Measurements from ENCODE around the gene GNS.
"Not testable (repeated sequence)": the region's sequence is repeated elsewhere in the genome, so short reads cannot be mapped to it uniquely, and the experiment has no call there.

Gene GNS

DNA sequence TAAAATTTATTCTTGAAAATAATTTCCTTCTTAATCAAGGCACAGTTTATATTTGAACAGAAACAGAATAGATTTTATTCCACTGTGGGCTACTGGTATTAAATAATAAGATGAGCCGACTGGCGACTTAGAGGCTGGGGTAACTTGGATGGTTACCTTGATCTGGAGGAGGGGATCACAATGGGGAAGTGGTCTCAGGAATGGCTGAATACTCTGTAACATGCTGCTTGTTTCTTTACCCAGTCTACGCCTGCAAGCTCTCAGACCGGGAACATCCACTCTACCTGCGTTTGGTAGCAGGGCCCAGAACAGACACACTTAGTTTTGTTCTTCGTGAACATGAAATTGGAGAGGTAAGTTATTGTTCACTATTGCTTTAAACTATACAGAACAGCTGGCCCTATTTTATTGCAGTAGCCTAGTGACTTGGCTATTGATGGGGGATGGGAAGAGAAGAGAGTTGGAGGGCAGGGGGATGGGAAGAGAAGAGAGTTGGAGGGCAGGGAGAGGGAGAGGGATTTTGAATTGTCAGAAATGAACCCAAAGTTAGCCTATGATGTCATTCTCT lies 67.9 kb downstream of the GNS start:
- ATAC-seq (replicated peaks): no peak
- Mint-ChIP-seq H3K4me3 (no peak overlapping the region), H3K27me3 (no peaks in the 10 kb centered on the region), H3K27ac (peak overlapping the region; percentile 34), H3K36me3 (peaks cover 45 to 49% of the 10 kb centered on the region in 2 donors), H3K9me3 (no peaks in the 10 kb centered on the region), H3K4me1 (peaks cover 20 to 42% of the 10 kb centered on the region in 2 donors)
- no peak for DNase-seq

GRCh38 chr12:64690236-64690635 lies 69.0 kb downstream of the GNS start:
- H3K27ac Mint-ChIP-seq; H3K9me3 Mint-ChIP-seq; H3K27me3 Mint-ChIP-seq; ATAC-seq (replicated peaks); H3K4me3 Mint-ChIP-seq; DNase-seq: not testable (repeated sequence)
- Mint-ChIP-seq H3K36me3 (peaks cover 49 to 56% of the 10 kb centered on the region in 2 donors), H3K4me1 (peaks cover 14 to 31% of the 10 kb centered on the region in 2 donors)

- Mint-ChIP-seq H3K36me3 (peaks cover 45 to 54% of the 10 kb centered on the region in 2 donors), H3K9me3 (no peaks in the 10 kb centered on the region), H3K4me3 (no peak overlapping the region), H3K4me1 (peaks cover 10 to 31% of the 10 kb centered on the region in 2 donors), H3K27ac (no peak overlapping the region), H3K27me3 (no peaks in the 10 kb centered on the region)
- DNase-seq (no peak), ATAC-seq (replicated peaks) (no peak)
Measured at GRCh38 chr12:64688715-64689114, 70.5 kb downstream of the GNS start.

DNA sequence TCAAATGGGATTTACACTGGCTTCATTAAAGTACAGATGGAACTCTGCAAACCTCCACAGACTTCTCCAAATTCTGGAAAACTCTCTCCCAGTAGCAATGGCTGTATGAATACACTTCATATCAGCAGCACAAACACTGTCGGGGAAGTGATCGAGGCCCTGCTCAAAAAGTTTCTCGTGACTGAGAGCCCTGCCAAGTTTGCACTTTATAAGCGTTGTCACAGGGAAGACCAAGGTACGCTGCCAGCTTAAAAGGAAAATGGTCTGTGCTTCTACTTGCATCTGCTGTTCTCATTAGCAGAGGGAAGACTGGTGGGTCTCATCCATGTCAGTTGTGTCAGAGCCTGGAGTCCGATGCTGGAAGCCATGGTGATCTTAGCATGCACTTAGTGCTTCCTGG lies 71.0 kb downstream of the GNS start:
- H3K4me1 Mint-ChIP-seq: peaks cover 13 to 36% of the 10 kb centered on the region in 2 donors
- H3K36me3 Mint-ChIP-seq: peaks cover 48 to 54% of the 10 kb centered on the region in 2 donors
- DNase-seq (no peak), ATAC-seq (replicated peaks) (no peak)
- H3K27ac Mint-ChIP-seq: peak overlapping the region; percentile 9
- H3K9me3 Mint-ChIP-seq: no peaks in the 10 kb centered on the region
- no peaks in the 10 kb centered on the region for H3K27me3 Mint-ChIP-seq
- H3K4me3 Mint-ChIP-seq: no peak overlapping the region

GRCh38 chr12:64687816-64688215 lies 71.4 kb downstream of the GNS start:
- no peak for ATAC-seq (replicated peaks)

DNA sequence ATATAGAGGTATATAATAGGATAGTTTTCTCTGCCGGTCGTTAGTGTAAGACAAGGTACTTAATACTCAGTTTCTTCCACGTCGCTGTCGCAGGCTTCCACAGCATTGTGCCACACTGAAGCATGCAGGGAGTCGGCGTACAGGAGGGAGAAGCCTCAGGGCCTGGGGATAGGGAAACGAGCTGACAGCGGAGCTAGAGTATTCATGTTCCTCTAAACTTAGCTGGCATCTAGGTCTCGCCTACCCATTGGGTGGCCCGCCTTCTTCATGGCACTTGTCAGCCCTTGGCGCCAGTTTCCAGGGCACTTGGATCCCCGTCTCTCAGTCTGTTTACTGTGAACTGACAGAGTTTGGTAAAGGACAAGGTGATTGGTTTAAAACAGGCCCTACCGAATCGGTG lies 73.6 kb downstream of the GNS start:
- ATAC-seq (replicated peaks) (no peak), DNase-seq (no peak)
- no peaks in the 10 kb centered on the region for H3K9me3 Mint-ChIP-seq
- no peak overlapping the region for H3K27ac Mint-ChIP-seq
- H3K27me3 Mint-ChIP-seq: no peaks in the 10 kb centered on the region
- peaks cover 39 to 49% of the 10 kb centered on the region in 2 donors for H3K36me3 Mint-ChIP-seq
- H3K4me1 Mint-ChIP-seq: peaks cover 27 to 51% of the 10 kb centered on the region in 2 donors
- no peak overlapping the region for H3K4me3 Mint-ChIP-seq

More at GRCh38 chr12:64687816-64688215, 71.4 kb downstream of the GNS start:
- Mint-ChIP-seq H3K27ac (peak overlapping the region; percentile 73), H3K27me3 (no peaks in the 10 kb centered on the region), H3K4me3 (no peak overlapping the region), H3K4me1 (peaks cover 17 to 40% of the 10 kb centered on the region in 2 donors), H3K36me3 (peaks cover 46 to 54% of the 10 kb centered on the region in 2 donors), H3K9me3 (no peaks in the 10 kb centered on the region)
- DNase-seq: no peak

GRCh38 chr12:64685050-64685449 lies 74.2 kb downstream of the GNS start:
- Mint-ChIP-seq H3K9me3 (no peaks in the 10 kb centered on the region), H3K27me3 (no peaks in the 10 kb centered on the region), H3K4me1 (peaks cover 29 to 57% of the 10 kb centered on the region in 2 donors), H3K4me3 (no peak overlapping the region), H3K36me3 (peaks cover 36 to 49% of the 10 kb centered on the region in 2 donors), H3K27ac (no peak overlapping the region)
- ATAC-seq (replicated peaks): no peak
- no peak for DNase-seq

DNA sequence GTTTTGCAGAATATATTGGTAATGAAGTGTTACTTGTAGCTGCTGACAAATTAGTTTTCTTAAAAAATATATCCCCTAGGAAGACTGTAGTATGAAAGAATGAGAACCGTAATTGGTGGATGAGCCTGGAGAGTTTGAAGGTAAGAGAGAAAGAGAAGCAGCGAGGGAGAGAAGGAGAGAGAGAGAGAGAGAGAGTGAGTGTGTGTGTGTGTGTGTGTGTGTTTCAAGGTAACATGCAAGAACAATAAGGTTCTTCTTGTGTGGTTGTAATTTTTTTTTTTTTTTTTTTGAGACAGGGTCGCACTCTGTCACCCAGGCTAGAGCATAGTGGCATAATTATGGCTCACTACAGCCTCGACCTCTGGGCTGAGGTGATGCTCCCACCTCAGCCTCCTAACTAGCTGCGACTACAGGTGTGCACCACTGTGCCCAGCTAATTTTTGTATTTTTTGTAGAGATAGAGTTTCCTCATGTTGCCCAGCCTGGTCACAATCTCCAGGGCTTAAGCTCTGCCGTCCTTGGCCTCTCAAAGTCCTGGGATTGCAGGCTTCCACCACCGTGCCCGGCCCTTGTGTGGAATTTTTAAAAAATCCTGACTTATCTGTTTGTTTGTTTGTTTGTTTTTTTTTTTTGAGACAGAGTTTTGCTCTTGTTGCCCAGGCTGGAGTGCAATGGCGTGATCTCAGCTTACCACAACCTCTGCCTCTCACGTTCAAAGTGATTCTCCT lies 75.2 kb downstream of the GNS start:
- H3K27ac Mint-ChIP-seq: peak overlapping the region; percentile 32
- H3K4me3 Mint-ChIP-seq: no peak overlapping the region
- no peak for ATAC-seq (replicated peaks)
- no peaks in the 10 kb centered on the region for H3K9me3 Mint-ChIP-seq
- peaks cover 35 to 48% of the 10 kb centered on the region in 2 donors for H3K36me3 Mint-ChIP-seq
- no peak for DNase-seq
- H3K4me1 Mint-ChIP-seq: peaks cover 35 to 67% of the 10 kb centered on the region in 2 donors
- H3K27me3 Mint-ChIP-seq: no peaks in the 10 kb centered on the region

- DNase-seq (no peak), ATAC-seq (replicated peaks) (no peak)
- peak overlapping the region; percentile 70 for H3K27ac Mint-ChIP-seq
- H3K36me3 Mint-ChIP-seq: peaks cover 23 to 36% of the 10 kb centered on the region in 2 donors
- no peak overlapping the region for H3K4me3 Mint-ChIP-seq
- H3K9me3 Mint-ChIP-seq: no peaks in the 10 kb centered on the region
- peaks cover 42 to 66% of the 10 kb centered on the region in 2 donors for H3K4me1 Mint-ChIP-seq
- no peaks in the 10 kb centered on the region for H3K27me3 Mint-ChIP-seq
Measured at GRCh38 chr12:64682572-64683277, 76.5 kb downstream of the GNS start.

DNA sequence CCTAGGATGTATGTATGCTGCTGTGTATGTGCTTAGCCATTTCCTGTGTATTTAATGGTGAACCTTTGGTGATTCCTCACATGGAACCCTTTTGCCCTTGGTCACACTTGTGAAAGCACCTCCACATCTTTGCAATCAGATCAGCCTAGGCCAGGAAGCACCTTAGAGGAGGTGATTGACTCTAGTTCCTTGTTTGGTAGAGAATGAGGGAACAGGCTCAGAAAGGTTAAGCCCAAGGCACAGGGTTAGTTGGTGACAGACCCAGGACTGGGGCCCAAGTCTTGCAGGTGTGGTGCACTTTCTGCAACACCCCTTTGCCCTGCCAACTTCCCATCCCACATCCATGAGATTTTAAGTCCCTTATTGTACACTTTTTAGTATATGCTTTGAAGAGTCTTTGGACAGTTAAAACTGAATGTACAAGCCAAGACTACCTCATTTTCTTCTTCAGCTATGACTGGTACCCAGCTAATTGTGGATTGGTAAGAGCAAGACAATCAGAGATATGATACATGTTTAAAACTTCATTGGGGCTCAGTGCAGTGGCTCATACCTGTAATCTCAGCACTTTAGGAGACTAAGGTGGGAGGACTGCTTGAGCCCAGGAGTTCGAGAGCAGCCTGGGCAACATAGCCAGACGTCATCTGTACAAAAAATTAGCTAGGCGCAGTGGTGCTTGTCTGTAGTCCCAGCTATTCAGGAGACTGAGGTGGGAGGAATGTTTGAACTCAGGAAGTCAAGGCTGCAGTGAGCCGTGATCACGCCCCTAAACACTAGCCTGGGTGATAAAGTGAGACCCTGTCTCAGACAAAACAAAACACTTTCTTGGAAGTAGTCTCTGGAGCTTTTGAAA lies 77.8 kb downstream of the GNS start:
- Mint-ChIP-seq H3K36me3 (peaks cover 27 to 38% of the 10 kb centered on the region in 2 donors), H3K4me3 (peak overlapping the region; percentile 31 to 46), H3K27me3 (no peaks in the 10 kb centered on the region), H3K27ac (peak overlapping the region; percentile 93), H3K4me1 (peaks cover 46 to 75% of the 10 kb centered on the region in 2 donors), H3K9me3 (no peaks in the 10 kb centered on the region)
- DNase-seq: no peak
- ATAC-seq (replicated peaks): peak; percentile 77 to 80

DNA sequence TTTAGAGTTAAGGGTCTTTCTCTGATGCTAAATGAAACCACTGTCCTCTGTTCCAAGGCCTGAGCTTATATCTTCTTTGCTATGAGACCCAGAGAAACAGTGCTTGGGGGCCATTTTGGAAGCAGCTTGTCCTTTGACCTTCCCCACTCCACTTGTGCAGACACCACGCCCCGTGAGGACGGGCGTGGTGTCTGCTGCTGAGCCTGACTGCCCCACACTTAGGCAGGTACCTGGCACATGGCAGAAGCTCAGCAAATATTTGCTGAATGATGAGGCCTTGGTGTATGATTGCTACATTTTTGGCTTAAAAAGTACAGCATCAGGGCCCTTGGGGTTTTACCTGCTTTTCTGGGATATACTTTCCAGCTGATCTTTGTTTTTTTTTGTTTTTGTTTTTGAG lies 79.0 kb downstream of the GNS start:
- Mint-ChIP-seq H3K27ac (peak overlapping the region; percentile 37), H3K27me3 (no peaks in the 10 kb centered on the region), H3K9me3 (no peaks in the 10 kb centered on the region), H3K4me3 (peak overlapping the region in 1 of 2 donors; percentile 22), H3K36me3 (peaks cover 19 to 26% of the 10 kb centered on the region in 2 donors), H3K4me1 (peaks cover 51 to 83% of the 10 kb centered on the region in 2 donors)
- DNase-seq (no peak), ATAC-seq (replicated peaks) (no peak)

- Mint-ChIP-seq H3K27ac (peak overlapping the region; percentile 37), H3K4me3 (peak overlapping the region in 1 of 2 donors; percentile 55), H3K4me1 (peaks cover 52 to 85% of the 10 kb centered on the region in 2 donors), H3K36me3 (peaks cover 17 to 25% of the 10 kb centered on the region in 2 donors), H3K27me3 (no peaks in the 10 kb centered on the region), H3K9me3 (no peaks in the 10 kb centered on the region)
- peak in 1 of 2 donors; percentile 28 for ATAC-seq (replicated peaks)
- no peak for DNase-seq
Measured at GRCh38 chr12:64679487-64680001, 79.7 kb downstream of the GNS start.

GRCh38 chr12:64678835-64679234 lies 80.4 kb downstream of the GNS start:
- ATAC-seq (replicated peaks) (no peak), DNase-seq (no peak)
- Mint-ChIP-seq H3K4me1 (peaks cover 58 to 86% of the 10 kb centered on the region in 2 donors), H3K27ac (no peak overlapping the region), H3K9me3 (no peaks in the 10 kb centered on the region), H3K36me3 (peaks cover 15 to 29% of the 10 kb centered on the region in 2 donors), H3K4me3 (no peak overlapping the region), H3K27me3 (no peaks in the 10 kb centered on the region)

Data from stimulated activated naive B cell treated with anti-CD40 and anti-IgM and Interleukin-4, amounts not matched to agents 10 μg/mL and 1 μg/mL and 100 μg/mL, for 72 hours (primary cell).